ENCODE results near the gene GPR84.

DNA sequence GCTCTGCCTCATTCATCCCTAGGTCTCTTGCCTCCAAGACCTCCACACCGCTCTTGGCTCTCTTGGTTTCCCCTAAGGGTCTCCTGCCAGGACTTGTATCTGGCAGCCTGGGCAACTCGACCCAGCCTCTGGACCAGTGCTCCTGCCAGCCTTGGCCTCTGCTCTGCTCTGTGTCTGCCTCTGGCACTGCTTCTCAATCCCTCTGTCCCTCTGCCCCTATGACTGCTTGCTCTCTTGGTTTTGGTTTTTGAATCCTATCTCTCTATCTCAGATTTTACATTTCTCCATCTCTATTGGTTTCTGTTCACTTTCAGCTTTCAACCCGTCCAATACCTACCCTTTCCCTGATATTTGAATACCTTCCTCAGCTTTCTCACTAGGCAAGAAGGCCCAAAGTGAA, 48.5 kb upstream of the GPR84 start:
- TF ChIP-seq FOXA1 (IDR thresholded peaks at IDR 0.05) (no peak), TARDBP (IDR thresholded peaks at IDR 0.05) (no peak), BHLHE40 (IDR thresholded peaks at IDR 0.05; ENCODE audit: borderline replicate concordance) (no peak), SUZ12 (IDR thresholded peaks at IDR 0.05) (no peak), PKNOX1 (IDR thresholded peaks at IDR 0.05) (no peak), SP1 (IDR thresholded peaks at IDR 0.05) (no peak), ARNT (IDR thresholded peaks at IDR 0.05) (no peak)
